Peyer's patch (tissue), 4 donors: Measurements from ENCODE around the gene FUCA2. TPM values are rescaled to one million over a fixed set of nuclear protein-coding genes. Genes with fewer than 3 reads are reported as not detected.

ENCODE experiments used
- DNase-seq, 3 donors: peaks; one replicate each; pipeline ENCODE4 v3.0.0-alpha.2; 2017 to 2019
- H3K27ac ChIP-seq, 4 donors: fragments of 200-600 bp; sonication (generic); one replicate each; pipeline ENCODE4 v1.5.1; 2016 to 2019
- H3K27me3 ChIP-seq, 2 donors: fragments of 200-600 bp; sonication (generic); one replicate each; pipeline ENCODE4 v1.5.1; 2019
- H3K36me3 ChIP-seq, 3 donors: fragments of 200-600 bp; sonication (generic); one replicate each; pipeline ENCODE4 v1.5.1; 2016 to 2019
- H3K4me1 ChIP-seq, 4 donors: fragments of 200-600 bp; sonication (generic); one replicate each; pipeline ENCODE4 v1.5.1; 2016 to 2019
- H3K4me3 ChIP-seq, 4 donors: fragments of 200-600 bp; sonication (generic); 1 replicate in 3 of 4; 2 replicates in 1 of 4; pipeline ENCODE4 v1.5.1; 2016 to 2019; ENCODE audit warnings: mild to moderate bottlenecking in 1 of 4
- H3K9me3 ChIP-seq, 4 donors: fragments of 200-600 bp; sonication (generic); one replicate each; pipeline ENCODE4 v1.5.1; 2016 to 2019; ENCODE audit warnings: mild to moderate bottlenecking in 1 of 4
- POLR2A ChIP-seq, 2 donors: fragments of 450-650 bp; IDR thresholded peaks; one replicate each; pipeline ENCODE4 v1.5.1; 2017; ENCODE audit warnings: antibody characterized with exemption in 2 of 2, mild to moderate bottlenecking in 2 of 2, moderate library complexity in 2 of 2
- total RNA-seq, 4 donors: library from RNA; depleted of rRNA; stranded (reverse); fragments of >200 nt; gene quantifications; one replicate each; pipeline ENCODE4 v1.1.0, GENCODE V29; 2016
- TF ChIP-seq, protein P1 (sequence below), 6 experiments: fragments of 450-650 bp in 4 of 6; fragments of 200-600 bp in 2 of 6; sonication (generic) in 1 of 6; IDR thresholded peaks; one replicate each; pipeline ENCODE4 v1.5.1; 2017 to 2019; ENCODE audit warnings: antibody characterized with exemption in 6 of 6, mild to moderate bottlenecking in 3 of 6, moderate library complexity in 1 of 6

FUCA2 gene
- total RNA-seq, 4 donors from 2014 or later = 47.3 to 78.8 (median 54.4) TPM

DNA sequence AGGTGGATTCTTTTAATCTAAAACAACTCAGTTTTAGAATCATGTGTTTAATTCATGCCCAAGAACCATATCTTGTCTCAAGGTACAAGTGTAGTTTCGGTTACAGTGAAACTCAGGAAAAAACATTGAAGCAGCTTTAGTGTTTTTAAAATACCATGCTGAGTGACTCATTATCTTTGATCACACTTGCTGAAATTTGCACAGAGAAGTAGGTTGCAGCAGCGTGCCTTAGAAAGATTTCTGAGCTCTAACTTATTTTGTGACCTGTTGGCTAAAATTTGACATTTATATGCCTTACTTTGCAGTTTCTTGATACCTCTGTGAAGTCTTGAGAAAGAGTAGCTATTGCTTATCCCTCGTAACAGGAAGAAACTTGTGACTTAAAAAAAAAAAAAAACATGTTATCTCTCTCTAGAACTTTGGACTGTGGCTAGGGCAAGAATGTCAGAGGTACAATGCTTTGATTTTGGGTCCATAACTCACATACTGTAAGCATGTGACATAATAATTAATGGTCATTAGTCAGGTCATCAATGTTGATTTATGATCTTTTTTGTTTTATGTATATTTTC lies 34.5 kb upstream of the FUCA2 start:
- no peak overlapping the region for H3K4me3 ChIP-seq
- H3K27ac ChIP-seq = peak overlapping the region; percentile 5 to 48 (median 40)
- no peak for TF ChIP-seq POLR2A (IDR thresholded peaks at IDR 0.05)
- TF ChIP-seq, protein P1, sequence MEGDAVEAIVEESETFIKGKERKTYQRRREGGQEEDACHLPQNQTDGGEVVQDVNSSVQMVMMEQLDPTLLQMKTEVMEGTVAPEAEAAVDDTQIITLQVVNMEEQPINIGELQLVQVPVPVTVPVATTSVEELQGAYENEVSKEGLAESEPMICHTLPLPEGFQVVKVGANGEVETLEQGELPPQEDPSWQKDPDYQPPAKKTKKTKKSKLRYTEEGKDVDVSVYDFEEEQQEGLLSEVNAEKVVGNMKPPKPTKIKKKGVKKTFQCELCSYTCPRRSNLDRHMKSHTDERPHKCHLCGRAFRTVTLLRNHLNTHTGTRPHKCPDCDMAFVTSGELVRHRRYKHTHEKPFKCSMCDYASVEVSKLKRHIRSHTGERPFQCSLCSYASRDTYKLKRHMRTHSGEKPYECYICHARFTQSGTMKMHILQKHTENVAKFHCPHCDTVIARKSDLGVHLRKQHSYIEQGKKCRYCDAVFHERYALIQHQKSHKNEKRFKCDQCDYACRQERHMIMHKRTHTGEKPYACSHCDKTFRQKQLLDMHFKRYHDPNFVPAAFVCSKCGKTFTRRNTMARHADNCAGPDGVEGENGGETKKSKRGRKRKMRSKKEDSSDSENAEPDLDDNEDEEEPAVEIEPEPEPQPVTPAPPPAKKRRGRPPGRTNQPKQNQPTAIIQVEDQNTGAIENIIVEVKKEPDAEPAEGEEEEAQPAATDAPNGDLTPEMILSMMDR (IDR thresholded peaks at IDR 0.05) = no peak
- H3K36me3 ChIP-seq = no peaks in the 10 kb centered on the region
- DNase-seq = no peak
- no peaks in the 10 kb centered on the region for H3K27me3 ChIP-seq
- no peaks in the 10 kb centered on the region for H3K9me3 ChIP-seq
- peaks cover 0 to 22% (median 2%) of the 10 kb centered on the region in 4 donors for H3K4me1 ChIP-seq

DNA sequence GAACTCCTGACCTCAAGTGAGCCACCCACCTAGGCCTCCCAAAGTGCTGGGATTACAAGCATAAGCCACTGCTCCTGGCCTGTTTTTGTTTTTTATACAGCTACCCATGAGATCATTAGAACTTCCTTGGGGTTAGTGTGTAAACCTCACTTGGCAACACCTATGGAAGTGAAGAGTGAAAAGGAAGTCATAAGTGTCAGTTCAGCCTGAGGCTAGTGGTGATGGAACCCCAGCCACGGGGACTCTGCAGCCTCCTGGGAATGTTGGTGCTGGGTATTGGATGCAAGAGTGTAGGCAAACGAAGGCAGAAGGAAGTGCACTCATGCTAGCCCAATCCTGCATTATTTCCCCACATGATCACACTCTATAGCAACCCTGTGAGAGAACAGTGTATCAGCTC lies 33.6 kb upstream of the FUCA2 start:
- peaks cover 0 to 22% (median 2%) of the 10 kb centered on the region in 4 donors for H3K4me1 ChIP-seq
- peak overlapping the region; percentile 5 to 48 (median 40) for H3K27ac ChIP-seq
- TF ChIP-seq, protein P1 (IDR thresholded peaks at IDR 0.05) = no peak
- TF ChIP-seq POLR2A (IDR thresholded peaks at IDR 0.05) = no peak
- H3K9me3 ChIP-seq = no peaks in the 10 kb centered on the region
- no peaks in the 10 kb centered on the region for H3K27me3 ChIP-seq
- no peak for DNase-seq
- no peak overlapping the region for H3K4me3 ChIP-seq
- H3K36me3 ChIP-seq = no peaks in the 10 kb centered on the region

DNA sequence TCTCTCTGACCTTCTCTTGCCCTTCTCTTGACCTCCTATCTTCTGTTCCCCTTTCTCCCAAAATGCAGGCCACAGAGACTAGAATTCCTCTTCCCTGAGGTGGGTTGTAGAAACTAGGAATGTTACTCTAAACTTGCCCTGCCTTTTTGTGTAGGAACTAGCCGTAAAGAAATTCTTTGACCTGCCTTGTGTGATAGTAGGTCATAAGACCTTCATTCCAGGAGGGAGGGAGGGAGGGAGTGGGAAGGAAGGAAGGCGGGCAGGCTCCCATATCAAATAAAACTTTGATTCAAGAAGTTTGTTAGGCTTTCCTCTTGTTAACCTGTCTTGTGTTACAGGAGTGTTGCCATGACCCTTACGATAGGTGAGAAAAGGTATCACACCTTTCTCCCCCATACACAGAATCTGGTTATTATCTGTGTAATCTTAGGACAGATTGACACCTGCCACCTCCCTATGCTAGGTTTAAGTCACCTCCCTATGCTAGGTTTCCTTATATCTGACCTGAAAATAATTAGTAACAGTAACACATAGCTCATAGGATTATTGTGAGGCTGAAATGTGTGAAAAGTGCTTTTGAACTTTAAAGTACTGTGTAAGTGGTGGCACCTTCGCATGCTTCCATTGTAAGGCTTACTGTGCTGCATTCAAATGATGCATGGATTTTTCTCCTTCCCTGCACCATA lies 32.6 kb upstream of the FUCA2 start:
- Histone ChIP-seq H3K9me3 (no peaks in the 10 kb centered on the region), H3K4me3 (no peak overlapping the region), H3K4me1 (peaks cover 0 to 22% (median 2%) of the 10 kb centered on the region in 4 donors), H3K27ac (peak overlapping the region in 2 of 4 donors; percentile 15 to 47), H3K27me3 (no peaks in the 10 kb centered on the region), H3K36me3 (no peaks in the 10 kb centered on the region)
- DNase-seq = no peak
- TF ChIP-seq, protein P1 (IDR thresholded peaks at IDR 0.05) = no peak
- no peak for TF ChIP-seq POLR2A (IDR thresholded peaks at IDR 0.05)

DNA sequence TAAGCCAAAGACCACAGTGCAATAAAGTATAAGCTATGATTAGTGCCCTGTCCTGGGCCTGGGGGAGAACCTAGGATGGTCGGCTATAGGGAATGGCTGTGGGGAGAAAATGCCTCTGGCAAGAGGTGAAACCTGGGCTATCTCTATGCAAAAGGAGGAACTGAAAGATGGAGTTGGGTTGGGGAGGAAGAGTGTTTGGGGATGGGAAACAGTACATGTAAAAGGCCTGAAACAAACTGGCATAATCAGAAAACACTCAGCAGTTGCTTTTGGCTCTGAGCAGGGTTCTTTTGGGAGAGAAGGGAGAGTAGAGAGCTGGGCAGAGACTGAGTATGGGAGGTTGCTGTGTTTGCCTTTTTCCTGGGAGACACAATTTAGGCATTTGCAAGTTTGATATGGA lies 31.9 kb upstream of the FUCA2 start:
- Histone ChIP-seq H3K4me1 (peaks cover 0 to 23% (median 2%) of the 10 kb centered on the region in 4 donors), H3K27me3 (no peaks in the 10 kb centered on the region), H3K27ac (peak overlapping the region in 1 of 4 donors; percentile 47), H3K9me3 (no peaks in the 10 kb centered on the region), H3K4me3 (no peak overlapping the region), H3K36me3 (no peaks in the 10 kb centered on the region)
- DNase-seq = no peak
- TF ChIP-seq, protein P1 (IDR thresholded peaks at IDR 0.05) = no peak
- TF ChIP-seq POLR2A (IDR thresholded peaks at IDR 0.05) = no peak

DNA sequence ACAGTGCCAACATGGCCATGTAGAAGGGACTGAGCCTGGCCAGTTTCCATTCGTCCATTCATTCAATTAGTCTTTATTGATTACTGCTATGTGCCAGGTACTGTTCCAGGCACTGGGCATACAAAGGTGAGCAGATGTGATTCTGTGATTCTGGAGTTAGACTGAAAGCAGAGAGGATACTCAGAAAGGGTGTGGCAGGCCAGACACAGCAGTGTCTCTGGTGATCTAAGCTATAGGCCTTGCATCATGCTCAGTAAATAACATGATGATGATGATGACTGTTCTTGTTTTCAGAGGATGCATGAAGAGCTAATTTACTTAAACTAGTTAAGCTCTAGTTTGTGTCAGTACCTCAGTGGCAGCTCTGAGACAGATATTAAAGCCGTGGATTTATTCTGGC lies 31.4 kb upstream of the FUCA2 start:
- Histone ChIP-seq H3K27ac (no peak overlapping the region), H3K4me3 (no peak overlapping the region), H3K36me3 (no peaks in the 10 kb centered on the region), H3K27me3 (no peaks in the 10 kb centered on the region), H3K4me1 (peaks cover 0 to 29% (median 2%) of the 10 kb centered on the region in 4 donors), H3K9me3 (no peaks in the 10 kb centered on the region)
- TF ChIP-seq POLR2A (IDR thresholded peaks at IDR 0.05) = no peak
- TF ChIP-seq, protein P1 (IDR thresholded peaks at IDR 0.05) = no peak
- no peak for DNase-seq
